Stimulated activated CD8-positive, alpha-beta memory T cell treated with anti-CD3 and anti-CD28 coated beads, Interleukin-4, amount 100 ng/mL, for 4 hours (primary cell): Measurements from ENCODE around the gene BTBD9.
"Not testable (repeated sequence)": the region's sequence is repeated elsewhere in the genome, so short reads cannot be mapped to it uniquely, and the experiment has no call there.

Experiments
- DNase-seq, 2 donors: peaks; one replicate each; pipeline ENCODE4 v3.0.0-alpha.2; 2020; ENCODE audit warnings: low read depth in 2 of 2, low spot score in 1 of 2

Gene BTBD9

GRCh38 chr6:38650207-38650752, 10.6 kb upstream of the BTBD9 start:
- DNase-seq = no peak

- no peak for DNase-seq
Observed at GRCh38 chr6:38649744-38650143, 10.0 kb upstream of the BTBD9 start.

- DNase-seq = no peak
Observed at GRCh38 chr6:38648629-38649028, 8.9 kb upstream of the BTBD9 start.

- no peak for DNase-seq
Observed at GRCh38 chr6:38646166-38646878, 6.6 kb upstream of the BTBD9 start.

GRCh38 chr6:38644951-38645350, 5.2 kb upstream of the BTBD9 start:
- DNase-seq = no peak

GRCh38 chr6:38640216-38640909, 634 bp upstream of the BTBD9 start:
- DNase-seq = no peak

DNA sequence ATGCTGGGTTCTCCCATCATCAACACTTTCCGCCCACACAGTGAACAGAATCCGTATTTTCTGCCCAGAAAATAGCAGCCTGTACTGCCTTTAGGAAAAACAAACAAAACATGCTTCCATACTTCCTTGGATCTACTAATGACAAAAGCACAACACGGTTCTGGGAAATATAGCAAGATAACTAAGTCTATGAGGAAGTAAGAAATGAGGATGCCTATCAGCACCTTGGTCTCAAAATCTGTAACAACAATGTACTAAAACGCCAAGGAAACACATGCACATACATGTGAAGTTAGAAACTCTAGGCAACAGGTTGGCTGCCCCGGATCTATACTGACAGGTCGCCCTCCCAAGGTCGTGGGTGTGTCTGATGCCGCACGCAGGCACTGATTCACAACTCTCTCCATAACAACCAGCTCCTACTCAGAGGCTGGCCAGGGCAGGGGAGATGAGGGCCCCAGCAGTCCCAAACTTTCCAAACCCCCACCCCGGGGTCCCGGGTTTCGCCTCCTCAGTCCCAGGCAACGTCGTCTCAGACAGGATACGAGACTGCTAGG, 710 bp downstream of the BTBD9 start:
- DNase-seq = peak; percentile 37

- no peak for DNase-seq
Observed at GRCh38 chr6:38637756-38638155, 2.0 kb downstream of the BTBD9 start.

GRCh38 chr6:38636027-38636426, 3.7 kb downstream of the BTBD9 start:
- no peak for DNase-seq

DNA sequence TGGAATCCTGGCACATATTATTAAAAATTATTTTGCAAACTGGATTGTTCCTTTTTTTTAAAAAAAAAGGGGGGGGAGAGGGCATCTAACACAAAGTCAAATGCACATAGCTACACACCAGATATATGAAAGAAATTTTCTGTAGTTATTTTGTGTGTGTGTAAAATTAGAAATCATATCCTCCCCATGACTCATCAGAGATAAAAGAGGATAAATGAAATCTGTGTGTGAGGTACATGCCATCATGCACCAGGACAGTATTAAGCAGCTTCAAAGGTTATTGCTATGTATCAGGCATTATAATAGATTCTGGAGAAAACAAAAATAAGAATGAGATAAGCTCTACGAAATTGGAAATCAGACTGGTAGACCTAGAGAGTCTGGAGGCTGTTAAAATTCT, 5.2 kb downstream of the BTBD9 start:
- DNase-seq = no peak

GRCh38 chr6:38632490-38632889, 7.2 kb downstream of the BTBD9 start:
- DNase-seq = no peak

GRCh38 chr6:38631186-38631783, 8.4 kb downstream of the BTBD9 start:
- no peak for DNase-seq

- DNase-seq = no peak
Observed at GRCh38 chr6:38625217-38625616, 14.5 kb downstream of the BTBD9 start.

- DNase-seq = not testable (repeated sequence)
Observed at GRCh38 chr6:38619342-38619741, 20.4 kb downstream of the BTBD9 start.

GRCh38 chr6:38618301-38618700, 21.4 kb downstream of the BTBD9 start:
- DNase-seq = not testable (repeated sequence)

GRCh38 chr6:38617856-38618255, 21.9 kb downstream of the BTBD9 start:
- no peak for DNase-seq

GRCh38 chr6:38612143-38612965, 27.4 kb downstream of the BTBD9 start:
- DNase-seq = no peak

- DNase-seq = no peak
Observed at GRCh38 chr6:38610050-38610625, 29.6 kb downstream of the BTBD9 start.

DNA sequence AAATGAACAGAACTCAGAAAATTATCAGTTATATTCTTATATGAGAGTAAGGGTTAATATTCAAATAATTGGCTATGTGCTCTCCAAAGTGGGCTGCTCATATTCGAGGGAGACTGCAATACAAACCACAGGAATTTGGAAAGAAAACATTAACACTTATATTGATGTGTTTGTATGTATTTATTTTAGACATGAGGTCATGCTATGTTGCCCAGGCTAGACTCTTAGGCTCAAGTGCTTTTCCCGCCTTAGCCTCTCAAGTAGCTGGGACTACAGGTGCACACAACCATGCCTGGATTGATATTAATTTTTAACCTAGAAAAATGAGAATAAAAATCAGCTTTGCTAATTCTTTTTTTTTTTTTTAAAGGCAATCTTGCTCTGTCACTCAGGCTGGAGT, 35.0 kb downstream of the BTBD9 start:
- DNase-seq = no peak

- no peak for DNase-seq
Observed at GRCh38 chr6:38603966-38604365, 35.8 kb downstream of the BTBD9 start.

DNA sequence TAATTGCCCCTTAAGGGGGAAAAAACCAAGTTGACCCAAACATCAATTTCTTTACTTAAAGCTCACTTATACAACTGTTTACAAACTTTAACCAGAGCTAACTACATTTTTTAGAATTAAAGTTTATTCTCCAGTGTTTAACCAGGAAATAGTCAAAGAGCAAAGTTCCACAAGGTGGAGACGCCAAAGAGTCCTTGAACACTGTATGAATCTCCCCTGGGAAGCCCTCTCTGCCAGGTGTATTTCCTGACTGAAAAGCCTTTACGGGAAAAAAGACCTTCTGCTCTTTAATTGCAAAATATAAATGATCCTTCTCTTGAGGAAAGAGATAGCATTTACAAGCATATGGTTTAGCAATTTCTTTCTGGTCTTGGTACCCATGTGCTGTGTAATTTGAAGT, 36.2 kb downstream of the BTBD9 start:
- DNase-seq = no peak
